ENCODE measurements around the gene FOXN4.
"Not testable (repeated sequence)": the region's sequence is repeated elsewhere in the genome, so short reads cannot be mapped to it uniquely, and the experiment has no call there.

Gene FOXN4, protein sequence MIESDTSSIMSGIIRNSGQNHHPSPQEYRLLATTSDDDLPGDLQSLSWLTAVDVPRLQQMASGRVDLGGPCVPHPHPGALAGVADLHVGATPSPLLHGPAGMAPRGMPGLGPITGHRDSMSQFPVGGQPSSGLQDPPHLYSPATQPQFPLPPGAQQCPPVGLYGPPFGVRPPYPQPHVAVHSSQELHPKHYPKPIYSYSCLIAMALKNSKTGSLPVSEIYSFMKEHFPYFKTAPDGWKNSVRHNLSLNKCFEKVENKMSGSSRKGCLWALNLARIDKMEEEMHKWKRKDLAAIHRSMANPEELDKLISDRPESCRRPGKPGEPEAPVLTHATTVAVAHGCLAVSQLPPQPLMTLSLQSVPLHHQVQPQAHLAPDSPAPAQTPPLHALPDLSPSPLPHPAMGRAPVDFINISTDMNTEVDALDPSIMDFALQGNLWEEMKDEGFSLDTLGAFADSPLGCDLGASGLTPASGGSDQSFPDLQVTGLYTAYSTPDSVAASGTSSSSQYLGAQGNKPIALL

DNA sequence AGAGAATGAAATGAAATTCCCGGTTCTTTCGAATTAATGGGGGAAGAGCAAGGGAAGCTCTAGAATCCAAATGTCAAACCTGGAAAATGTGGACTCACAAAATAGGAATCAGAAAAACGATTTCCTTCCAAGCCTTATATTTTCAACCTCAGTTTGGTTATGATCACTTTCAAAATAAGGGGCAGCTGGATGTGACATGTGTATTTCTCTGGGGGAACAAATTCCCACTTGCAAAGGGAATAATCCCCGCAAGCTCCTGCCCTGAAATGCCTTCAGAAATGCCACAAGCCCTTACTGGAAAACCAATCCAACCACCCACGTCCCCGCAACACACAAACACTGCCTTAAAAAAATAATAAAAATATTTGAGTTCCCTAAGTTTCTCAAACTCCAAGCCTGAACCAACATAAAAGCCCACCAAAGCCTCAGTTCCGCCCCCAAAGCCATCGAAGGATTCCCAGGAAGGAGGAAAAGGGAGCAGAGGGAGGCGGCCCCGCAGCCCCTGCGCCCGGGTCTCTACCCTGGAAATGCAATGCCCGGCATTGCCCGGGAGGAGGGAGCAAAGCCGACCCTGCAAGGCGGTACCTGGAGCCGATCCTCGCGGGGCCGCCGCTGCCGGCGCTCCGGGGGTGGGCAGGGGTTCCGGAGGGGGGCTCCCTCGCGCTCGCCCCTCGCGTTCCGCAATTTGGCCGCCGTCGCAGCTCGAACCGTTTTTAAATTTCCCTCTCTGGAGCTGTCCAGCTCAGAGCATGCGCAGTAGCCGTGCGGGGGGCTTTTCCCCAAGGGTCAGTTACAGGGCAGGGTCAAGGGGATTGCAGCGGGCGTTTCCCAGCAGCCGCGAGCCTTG, at the start of gene FOXN4:
Gene FOXN4, minus strand, starts transcription at position 751 of the 847 bp plus-strand sequence. CDS start 963 bp downstream, outside the sequence.
- no peak for DNase-seq

DNA sequence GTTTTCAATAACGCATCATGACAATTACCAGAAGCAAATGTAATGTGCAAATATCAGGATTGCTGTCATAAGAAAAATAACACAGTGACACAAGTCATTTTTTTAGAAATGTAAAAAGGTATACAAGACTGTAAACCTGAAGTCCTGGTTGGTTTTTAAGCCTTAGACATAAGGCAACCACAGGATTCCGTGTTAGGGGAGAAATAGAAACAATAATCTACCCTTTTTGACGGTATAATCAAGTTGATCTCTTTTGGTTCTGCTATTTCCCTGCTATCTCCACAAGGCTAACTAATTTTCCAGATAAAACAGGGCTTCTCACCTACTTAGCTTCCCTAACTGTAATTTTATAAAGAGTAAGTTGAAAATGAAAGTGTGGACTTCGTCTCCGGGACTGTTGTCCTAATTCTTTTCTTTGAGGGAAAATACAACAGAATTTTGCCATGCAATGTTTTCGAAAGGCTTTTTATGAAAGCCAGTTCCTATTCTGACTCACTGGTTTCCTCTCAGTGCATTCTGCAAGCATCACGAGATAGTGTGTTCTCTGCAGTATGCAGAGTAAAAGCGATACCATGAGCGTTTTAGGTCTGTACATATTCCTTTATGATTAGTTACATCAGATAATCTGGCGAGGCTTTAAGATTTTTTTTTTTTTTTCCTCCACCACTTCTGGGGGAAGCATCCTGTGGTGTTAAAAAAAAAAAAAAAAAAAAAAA, 49.2 kb upstream of the FOXN4 start:
- DNase-seq: no peak

DNA sequence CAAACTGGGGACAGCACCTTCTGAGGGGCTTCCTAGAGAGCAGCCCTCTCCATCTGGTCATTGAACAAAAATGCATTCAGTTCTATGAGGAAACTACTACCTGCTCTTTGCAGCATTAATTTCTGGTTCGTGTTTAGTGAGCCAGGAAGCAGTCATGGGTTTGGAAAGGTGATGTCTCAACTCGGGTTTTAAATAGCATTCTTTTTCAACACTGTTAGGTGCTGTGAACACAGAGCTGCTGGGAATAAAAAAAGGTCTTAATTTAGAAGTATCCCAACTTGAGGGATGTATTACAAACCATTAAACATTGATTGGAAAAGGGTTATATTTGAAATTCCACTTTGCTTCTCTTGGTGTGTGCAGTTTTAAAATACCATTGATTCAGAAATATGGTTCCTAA, 47.9 kb upstream of the FOXN4 start:
- no peak for DNase-seq

DNA sequence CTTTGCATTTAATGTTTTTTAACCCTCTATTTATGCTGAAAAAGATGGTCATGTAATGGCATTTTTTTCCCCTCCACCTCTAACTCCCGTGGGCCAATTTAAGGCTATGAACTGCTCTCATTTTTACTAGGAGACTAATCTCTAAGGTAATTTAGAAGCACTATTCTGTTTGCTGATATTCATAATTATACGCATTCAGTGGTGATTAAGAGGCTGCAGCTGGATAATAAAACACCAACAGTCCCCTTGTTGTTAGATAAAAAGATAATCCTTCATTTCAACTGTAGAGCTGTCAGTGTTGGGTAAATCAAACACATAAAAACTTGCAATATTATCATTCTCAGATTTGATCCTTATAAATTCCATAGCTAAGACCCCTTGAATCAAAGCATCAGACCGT, 47.5 kb upstream of the FOXN4 start:
- no peak for DNase-seq

DNA sequence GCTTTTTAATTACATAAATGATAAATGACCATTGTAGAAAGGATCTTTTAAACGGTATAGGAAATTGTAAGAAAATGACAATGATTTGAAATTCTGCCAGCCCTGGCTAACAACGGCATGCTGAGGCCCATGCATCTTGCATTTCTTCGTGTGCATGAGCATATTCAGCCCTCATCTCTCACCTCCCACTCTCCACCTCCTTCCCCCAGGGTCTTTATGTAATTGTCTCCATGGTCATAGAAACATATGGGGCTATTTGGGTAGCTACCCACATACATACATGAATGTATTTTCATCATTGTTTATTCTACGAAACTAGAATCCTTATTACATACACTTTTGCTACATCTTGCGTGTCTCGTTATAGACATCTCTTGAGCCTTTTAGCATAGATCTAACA, 43.1 kb upstream of the FOXN4 start:
- DNase-seq: no peak

DNA sequence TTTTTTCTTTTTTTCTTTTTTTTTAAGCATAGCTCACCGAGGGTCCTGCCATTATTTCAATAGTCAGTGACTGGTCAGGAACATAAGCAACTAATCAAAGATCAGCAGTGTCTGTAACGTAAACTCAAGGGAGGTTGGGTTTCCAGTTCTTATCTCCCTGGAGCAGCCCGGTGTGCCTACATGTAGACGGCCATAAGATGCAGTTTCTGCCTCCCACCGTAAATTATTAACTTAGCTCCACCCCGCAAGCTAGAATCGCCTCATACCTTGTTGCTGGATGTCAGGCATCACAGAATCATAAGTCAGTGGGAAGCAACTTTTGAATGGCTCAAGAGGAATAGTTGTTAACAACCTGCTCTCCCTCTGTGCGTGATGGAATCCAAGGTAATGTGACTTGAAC, 38.5 kb upstream of the FOXN4 start, which contains the start of gene MYO1H:
Gene MYO1H, plus strand, starts transcription at position 312 of the 400 bp plus-strand sequence. Its CDS starts 61 bp downstream, at position 373.
- no peak for DNase-seq

DNA sequence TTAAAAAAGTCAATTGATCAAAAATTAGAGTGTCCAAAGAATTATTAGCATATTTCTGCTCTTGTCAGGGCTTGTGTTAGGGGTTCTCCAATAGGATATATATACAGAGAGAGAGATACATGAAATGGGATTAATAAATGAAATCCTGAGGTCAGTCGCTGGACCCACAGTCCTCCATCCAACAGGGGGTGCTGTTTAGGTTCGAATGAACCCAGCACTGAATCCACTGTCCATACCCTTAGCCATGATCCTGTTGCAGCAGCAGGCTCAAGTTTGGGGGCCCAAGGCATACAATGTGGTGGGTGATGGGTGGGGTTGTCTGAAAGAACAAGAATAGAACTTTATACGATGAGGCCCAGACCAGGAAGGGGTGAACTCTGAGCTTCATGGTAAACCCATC, 37.8 kb upstream of the FOXN4 start:
- DNase-seq: no peak

DNA sequence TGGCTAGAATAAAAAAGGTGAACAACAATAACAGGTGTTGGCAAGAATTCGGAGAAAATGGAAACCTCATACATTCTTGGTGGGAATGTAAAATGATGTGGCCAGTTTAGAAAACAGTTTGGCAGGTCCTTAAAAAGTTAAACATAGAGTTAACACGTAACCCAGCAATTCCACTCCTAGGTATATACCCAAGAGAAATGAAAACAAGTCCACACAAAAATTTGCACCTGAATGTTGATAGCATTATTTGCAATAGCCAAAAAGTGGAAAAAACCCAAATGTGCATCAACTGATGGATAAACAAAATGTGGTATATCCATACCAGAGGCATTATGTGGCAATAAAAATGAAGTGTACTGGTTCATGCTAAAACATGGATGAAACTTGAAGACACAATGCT, 36.3 kb upstream of the FOXN4 start:
- DNase-seq: no peak

DNA sequence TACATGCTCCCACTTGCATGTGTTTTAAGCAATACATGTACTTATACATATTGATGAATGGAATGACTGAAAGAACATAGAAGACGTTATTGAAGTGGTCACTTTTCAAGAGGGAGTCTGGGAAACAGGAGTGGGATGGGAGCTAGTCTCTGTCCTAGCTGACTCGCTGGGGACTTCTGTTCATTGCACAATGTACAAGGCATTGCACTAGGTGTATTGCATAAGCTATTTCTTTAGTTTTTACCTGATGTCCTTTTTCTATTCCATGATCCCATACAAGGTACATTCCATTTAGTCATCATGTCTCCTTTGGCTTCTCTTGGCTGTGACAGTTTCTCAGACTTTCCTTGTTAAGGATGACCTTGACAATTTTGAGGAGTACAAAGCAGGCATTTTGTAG, 34.6 kb upstream of the FOXN4 start:
- no peak for DNase-seq

DNA sequence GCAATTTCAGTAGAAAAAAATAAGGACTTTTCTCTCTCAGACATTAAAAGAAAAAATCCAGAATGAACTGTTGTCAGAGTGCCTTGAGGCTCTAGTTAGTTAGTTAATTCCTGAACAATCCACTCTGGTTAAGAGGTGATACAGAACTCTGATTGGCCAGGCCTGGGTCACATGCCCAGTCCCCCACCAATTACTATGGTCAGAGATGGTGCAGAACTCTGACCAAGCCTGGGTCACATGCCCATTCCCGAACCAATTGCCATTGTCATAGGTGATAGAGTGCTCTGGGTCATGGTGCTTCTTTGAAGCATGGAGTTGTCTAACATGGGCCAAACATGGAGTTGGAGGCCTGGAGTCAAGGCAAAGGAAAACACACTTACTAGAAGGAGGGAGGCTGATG, 27.5 kb upstream of the FOXN4 start:
- DNase-seq: no peak

DNA sequence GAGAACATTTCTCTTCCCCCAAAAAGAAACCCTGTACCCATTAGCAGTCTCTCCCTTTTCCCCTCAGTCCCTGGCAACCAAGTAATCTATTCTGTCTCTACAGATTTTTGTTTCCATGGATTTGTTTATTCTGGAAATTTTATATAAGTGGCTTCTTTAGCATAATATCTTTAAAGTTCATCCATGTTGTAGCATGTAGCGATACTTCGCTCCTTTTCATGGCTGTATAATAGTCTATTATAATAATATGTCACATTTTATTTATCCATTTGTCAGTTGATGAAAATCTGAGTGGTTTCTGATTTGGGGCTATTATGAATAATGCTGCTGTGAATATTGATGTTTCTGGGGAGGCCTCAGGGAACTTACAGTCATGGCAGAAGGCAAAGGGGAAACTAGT, 25.8 kb upstream of the FOXN4 start:
- no peak for DNase-seq

DNA sequence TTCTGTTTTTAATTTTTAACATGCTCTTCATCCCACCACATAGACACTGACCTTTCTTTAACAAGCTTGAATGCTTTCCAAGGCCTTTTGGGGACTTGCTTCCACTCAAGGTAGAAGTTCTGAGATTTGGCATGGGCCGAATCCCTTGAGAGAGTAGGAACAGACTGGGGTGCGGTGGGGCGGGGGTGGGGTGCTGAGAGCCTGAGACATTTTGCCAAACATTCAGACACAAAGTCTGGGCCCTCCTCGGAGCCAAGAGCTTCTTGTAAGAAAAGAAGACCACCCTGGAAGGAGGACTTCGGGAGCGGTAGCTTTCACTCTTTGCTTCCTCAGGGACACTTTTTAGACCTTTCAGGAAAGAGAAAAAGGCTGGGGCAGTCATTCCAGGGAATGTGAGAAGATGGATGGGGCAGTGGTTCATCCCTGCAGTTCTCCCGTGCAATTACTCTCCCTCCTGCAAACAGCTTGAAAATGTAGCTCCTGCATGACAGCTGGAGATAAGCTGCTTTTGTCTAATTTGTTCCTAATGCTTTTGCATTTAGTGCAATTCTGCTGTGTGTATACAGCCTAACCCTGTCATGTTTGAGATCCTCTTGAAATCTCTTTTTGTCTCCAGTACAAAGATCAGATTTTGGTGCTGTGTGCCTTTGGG, 22.3 kb upstream of the FOXN4 start:
- no peak for DNase-seq

DNA sequence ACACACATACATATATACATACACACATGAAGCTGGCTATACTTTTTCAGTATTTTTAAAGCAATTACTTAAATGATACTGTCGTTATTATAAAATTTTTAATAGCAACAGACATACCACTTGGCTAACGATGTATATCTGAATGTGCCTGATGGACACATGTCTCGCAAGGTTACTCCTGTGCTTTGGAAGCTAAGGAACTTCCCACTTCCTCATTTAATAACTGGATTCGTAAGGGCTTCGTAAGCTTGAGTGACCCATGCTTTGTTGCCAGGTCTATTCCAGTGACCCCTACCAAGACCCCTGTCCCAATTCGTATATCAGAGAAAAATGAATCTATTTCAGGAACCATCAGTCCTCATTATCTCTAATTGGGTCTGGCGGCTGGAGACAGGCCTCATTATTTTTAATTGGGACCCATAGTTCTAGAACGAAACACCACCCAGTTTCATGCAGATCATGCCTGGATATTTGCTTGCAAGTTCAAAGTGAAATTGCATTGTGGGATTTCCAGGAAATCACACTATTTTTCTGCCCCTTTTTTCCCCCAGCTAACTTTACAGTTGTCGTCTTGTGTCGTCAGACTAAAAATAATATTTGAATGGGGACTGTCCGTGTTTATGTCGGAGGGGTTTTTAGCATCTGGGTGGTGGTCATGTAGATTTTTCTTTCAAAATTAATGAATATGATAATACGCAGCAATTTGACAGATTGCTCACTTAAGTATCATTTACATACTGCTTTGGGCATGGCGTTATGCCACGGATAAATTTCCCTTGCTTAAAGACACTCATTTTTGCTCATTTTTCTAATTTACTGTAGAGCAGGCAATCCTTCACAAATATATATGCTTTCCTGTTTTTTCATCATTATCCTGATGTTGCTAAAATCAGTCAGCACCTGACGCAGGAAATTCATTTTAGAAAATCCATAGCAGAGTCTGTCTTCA, 21.5 kb upstream of the FOXN4 start:
- DNase-seq: no peak

DNA sequence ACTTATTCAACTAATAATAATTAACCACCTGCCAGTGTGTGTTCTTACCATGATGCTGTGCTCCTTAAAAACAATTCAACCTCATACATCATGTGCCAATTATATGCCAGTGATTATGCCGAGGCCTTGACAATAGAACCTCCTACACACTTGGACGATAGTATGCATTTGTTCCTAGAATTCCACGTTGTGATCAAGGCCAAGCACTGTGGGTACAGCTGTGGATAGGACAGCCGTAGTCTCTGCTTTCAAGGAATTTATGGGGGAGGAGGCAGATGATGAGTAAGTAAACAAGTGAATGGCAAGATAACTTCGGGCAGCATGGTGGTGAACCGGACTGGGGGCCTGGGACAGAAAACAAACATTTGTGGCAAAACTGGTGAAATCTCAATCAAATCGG, 20.6 kb upstream of the FOXN4 start:
- DNase-seq: no peak

DNA sequence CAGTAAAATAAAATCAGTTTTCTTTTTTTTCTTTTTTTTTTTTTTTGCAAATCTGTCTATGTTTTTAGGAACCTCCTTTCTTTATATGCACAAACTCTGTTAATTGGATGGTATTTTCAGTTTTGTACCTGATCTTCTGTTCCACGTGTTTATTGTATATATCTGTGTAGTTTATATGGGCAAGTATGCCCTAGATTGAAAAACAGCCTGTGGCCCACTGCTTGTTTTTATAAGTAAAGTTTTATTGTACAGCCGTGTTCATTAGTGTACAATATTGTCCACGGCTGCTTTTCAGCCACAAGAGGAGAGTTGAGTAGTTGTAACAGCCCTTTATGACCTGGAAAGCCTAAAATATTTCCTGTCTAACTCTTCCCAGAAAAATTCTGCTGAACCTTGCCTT, 19.9 kb upstream of the FOXN4 start:
- no peak for DNase-seq

DNA sequence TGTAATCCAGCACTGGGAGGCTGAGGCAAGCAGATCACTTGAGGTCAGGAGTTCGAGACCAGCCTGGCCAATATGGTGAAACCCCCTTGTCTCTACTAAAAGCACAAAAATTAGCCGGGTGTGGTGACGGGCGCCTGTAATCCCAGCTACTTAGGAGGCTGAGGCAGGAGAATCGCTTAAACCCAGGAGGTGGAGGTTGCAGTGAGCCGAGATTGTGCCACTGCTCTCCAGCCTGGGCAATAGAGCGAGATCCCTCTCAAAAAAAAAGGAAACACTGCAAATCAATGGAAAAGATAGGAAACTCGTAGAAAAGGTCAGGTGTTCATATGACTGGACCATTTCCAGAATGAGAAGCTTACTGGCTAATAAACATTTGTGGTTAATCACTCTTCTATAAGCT, 12.2 kb upstream of the FOXN4 start:
- DNase-seq: not testable (repeated sequence)

DNA sequence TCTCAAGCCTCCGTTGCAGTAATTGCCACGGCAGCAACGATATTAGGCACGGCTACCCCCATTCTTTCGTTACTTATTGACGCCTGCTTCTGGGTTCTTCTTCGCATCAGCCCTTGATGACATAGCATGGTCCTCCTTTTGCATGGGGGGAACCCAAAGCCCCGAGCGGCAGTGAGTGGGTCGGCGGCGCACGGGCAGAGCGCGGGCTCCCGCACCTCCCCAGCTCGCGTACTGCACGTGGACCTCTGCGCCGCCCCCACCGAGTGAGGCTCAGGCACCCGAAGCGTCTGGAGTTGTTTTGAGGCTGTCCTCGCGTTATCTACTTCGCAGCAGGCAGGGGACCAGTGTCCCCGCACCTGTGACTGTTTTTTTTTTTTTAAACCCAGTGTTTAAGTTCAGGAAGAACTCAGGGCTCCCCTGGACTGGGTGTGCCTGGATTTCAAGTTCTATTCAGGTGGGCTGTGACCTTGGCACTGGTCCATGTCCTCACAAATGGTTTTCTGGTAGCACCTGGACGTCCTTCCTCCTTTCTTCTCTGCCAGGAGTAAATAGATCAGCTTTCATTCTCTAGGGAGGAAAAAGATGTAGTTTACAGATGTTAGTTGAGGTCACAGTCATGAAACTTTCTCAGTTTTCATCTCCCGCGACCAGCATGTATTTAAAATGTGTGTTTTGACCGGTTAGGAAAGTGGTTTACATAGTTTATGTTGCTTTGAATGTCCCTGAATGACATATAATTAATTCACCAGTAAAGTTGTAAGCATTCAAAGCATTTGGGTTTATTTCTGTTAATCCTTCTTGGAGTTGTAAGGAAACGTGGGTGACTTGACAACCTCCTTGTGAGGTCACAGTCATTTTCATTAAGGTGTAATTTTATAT, 1.4 kb upstream of the FOXN4 start:
- DNase-seq: no peak

DNA sequence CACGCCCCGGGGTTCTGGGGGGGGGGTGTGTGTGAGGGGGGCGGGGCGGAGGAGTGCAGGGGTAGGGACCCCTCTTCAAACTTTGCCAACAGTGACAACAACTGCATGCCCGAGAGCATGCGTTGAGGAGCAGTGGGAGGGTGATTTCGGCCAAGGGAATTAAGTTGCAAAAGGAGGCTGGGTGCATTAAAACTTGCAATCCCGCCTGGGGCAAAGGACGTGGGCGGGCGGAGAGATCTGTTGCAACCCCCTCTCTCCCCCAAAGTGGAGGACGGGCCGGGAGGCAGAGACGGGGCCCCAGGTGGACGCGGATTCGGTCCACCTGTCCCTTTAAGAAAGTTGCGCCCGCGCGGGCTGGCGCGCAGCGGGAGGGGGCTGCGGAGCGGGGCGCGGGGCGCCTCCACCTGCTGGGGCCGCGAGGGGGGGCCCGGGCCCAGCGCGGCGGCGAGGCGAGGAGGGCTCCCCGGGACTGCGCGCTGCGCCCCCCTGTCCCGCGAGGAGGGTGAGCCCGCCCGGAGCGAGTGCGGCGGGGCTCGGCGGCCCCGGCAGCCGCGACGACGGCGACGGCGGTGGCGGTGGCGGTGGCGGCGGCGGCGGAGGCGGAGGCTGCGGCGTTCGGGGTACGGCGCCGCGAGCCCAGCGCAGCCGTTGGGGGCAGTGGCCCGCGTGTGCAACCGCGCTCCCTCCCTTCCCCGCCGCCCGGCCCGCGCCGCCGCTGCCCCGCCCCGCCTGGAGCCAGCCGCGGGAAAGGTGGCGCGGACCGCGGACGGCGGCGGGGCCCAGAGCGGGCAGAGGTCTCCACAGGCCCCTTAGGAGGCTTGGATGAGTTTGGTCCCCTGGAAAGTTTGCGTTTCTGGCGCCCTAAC, 530 bp upstream of the FOXN4 start:
- no peak for DNase-seq

DNA sequence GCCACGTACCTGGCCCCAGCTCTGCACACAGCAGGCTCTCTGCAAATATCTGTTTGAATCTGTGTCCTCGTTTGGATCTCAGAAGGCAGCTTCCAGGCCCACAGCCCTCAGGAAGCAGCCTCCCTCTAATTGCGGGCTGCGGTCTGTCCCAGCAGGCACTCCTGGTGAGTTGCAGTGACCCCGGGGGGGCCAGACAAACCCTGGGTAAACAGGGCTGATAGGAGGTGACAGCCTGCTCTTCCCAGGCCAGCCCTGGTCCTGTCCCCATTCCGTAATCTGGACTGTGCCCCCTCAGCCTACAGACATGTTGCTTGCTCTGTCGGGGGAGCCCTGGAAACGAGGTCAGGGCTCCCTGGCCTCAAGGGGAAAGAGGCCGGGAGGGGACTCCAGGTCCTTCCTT, 2.0 kb downstream of the FOXN4 start:
- DNase-seq: no peak

Measured in stimulated activated CD4-positive, alpha-beta T cell treated with anti-CD3 and anti-CD28 coated beads, Interleukin-1b, Interleukin-23, amount 100 ng/mL, for 48 hours (primary cell).